Measurements from ENCODE around the gene TBCA.

TBCA gene

DNA sequence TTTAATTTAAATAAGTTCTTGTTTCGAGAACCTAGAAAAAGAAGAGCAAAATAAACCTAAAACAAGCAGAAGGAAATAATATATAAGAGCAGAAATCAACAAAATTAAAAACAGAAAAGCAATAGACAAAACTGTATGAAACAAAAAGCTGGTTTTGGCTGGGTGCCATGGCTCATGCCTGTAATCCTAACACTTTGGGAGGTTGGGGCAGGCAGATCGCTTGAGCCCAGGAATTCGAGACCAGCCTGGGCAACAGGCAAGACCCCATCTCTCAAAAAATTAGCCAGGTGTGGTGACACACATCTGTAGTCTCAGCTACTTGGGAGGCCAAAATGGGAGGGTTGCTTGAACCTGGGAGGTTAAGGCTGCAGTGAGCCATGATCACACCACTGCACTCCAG is 78.4 kb downstream of the TBCA start:
- H3K36me3 Mint-ChIP-seq = peaks cover 37% of the 10 kb centered on the region
- no peaks in the 10 kb centered on the region for H3K9me3 Mint-ChIP-seq
- no peak overlapping the region for H3K27ac Mint-ChIP-seq
- no peak overlapping the region for H3K4me3 Mint-ChIP-seq
- H3K27me3 Mint-ChIP-seq = no peaks in the 10 kb centered on the region
- H3K4me1 Mint-ChIP-seq = peaks cover 51% of the 10 kb centered on the region

DNA sequence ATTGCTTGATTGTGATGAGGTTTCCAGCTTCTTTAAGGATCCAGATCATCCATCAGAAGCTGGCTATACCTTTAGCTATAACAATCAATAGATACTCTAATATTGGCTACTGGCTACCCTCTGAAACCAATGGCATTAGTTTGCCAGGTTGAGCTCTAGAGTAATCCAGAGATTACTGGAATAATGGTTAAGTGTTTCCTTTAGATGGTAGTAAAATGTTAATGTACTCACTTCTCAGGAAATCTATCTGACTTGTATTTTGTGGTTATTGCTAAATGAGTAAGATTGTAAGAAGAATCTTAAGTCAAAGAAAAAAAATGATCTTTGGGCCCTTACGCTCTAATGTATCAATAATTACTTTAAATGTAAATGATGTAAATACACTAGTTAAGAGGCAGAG is 80.0 kb downstream of the TBCA start:
- Mint-ChIP-seq H3K9me3 (no peaks in the 10 kb centered on the region), H3K4me3 (no peak overlapping the region), H3K27me3 (no peaks in the 10 kb centered on the region), H3K27ac (no peak overlapping the region), H3K4me1 (peaks cover 47% of the 10 kb centered on the region), H3K36me3 (peaks cover 30% of the 10 kb centered on the region)

DNA sequence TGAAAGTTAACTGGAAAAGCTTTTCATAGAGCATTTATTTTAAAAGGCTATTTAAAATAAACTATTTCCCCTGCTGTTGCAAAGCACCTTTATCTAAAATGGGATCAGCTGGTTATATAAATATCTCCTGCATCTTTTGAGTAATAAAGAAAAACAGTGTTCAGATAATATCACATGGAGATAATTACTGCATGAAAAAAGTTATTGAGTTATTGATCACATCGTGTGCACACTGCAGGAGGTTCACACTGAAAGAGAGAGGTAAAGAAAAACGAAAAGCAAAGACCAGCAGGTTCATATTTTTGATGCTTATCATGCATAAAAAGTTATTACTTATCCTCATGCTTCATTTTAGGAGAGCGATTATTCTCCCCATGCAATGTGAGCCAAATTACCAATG is 82.2 kb downstream of the TBCA start:
- no peak overlapping the region for H3K4me3 Mint-ChIP-seq
- peaks cover 31% of the 10 kb centered on the region for H3K4me1 Mint-ChIP-seq
- peaks cover 28% of the 10 kb centered on the region for H3K36me3 Mint-ChIP-seq
- no peaks in the 10 kb centered on the region for H3K27me3 Mint-ChIP-seq
- no peaks in the 10 kb centered on the region for H3K9me3 Mint-ChIP-seq
- no peak overlapping the region for H3K27ac Mint-ChIP-seq

DNA sequence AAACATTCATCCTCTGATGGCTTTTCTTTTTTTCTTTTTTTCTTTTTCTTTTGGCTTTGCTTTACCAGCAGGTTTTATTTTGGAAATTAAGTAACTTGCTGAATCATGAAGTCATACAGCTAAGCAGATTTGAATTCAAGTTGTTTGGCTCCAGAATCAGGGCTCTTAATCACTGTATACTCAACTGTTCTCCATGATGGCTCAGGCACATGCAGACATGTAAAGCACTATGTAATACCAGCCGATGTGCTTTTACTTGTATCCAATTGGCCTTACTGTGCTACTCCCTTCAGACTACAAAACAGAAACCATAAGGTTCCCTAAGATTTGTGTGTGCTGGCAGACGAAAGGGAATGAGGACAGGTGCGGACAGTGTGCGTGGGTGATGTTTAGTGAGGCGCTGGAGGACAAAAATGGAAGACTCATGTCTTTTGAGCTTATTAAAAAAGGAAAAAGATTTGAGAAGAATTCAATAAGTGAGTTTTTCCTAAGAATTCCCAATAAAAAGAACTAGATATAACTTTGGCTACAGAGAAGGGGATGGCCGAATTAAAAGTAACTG is 92.9 kb downstream of the TBCA start:
- H3K27ac Mint-ChIP-seq = no peak overlapping the region
- peaks cover 4% of the 10 kb centered on the region for H3K9me3 Mint-ChIP-seq
- H3K27me3 Mint-ChIP-seq = peaks cover 8% of the 10 kb centered on the region
- no peak overlapping the region for H3K4me3 Mint-ChIP-seq
- H3K4me1 Mint-ChIP-seq = no peaks in the 10 kb centered on the region
- H3K36me3 Mint-ChIP-seq = peaks cover 6% of the 10 kb centered on the region

DNA sequence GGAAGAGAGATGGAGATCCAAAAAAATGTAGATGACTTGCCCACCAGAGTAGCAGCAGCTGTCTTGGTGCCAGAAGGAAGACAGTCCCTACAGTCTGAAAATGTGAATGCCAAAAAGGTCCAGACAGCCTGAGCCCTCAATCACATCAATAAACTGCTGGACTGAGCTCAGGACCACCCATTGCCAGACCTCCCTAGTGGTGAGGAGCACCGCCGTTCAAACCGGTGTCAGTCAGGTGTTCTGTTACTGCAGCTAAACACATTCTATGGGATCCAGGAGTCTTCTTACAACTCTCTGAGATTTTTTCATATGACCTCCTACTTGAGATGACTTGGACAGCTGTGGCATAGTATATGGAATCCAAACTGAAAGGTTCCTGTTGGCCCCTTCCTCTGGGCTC is 105.6 kb downstream of the TBCA start:
- peaks cover 11% of the 10 kb centered on the region for H3K9me3 Mint-ChIP-seq
- H3K36me3 Mint-ChIP-seq = no peaks in the 10 kb centered on the region
- peaks cover 14% of the 10 kb centered on the region for H3K27me3 Mint-ChIP-seq
- no peak overlapping the region for H3K27ac Mint-ChIP-seq
- no peaks in the 10 kb centered on the region for H3K4me1 Mint-ChIP-seq
- no peak overlapping the region for H3K4me3 Mint-ChIP-seq

DNA sequence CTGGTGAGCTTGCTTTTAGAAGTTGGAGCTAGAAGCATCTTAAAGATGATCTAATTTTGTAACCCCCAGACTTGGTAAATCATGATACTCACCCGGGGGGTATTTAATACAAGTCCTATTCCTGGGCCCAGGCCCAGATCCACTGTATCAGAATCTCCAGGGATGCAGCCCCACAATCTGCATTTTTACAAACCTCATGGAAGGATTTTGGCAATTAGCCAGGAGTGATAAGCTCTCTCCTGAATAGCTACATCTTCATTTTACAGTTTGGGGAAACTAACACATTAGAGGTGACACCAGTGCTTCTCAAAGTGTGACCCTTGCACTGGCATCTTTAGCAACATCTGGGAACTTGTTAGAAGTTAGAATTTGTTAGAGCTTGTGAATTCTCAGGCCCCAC is 106.5 kb downstream of the TBCA start:
- peaks cover 6% of the 10 kb centered on the region for H3K9me3 Mint-ChIP-seq
- H3K27me3 Mint-ChIP-seq = peaks cover 13% of the 10 kb centered on the region
- no peaks in the 10 kb centered on the region for H3K36me3 Mint-ChIP-seq
- no peak overlapping the region for H3K27ac Mint-ChIP-seq
- H3K4me3 Mint-ChIP-seq = no peak overlapping the region
- no peaks in the 10 kb centered on the region for H3K4me1 Mint-ChIP-seq

DNA sequence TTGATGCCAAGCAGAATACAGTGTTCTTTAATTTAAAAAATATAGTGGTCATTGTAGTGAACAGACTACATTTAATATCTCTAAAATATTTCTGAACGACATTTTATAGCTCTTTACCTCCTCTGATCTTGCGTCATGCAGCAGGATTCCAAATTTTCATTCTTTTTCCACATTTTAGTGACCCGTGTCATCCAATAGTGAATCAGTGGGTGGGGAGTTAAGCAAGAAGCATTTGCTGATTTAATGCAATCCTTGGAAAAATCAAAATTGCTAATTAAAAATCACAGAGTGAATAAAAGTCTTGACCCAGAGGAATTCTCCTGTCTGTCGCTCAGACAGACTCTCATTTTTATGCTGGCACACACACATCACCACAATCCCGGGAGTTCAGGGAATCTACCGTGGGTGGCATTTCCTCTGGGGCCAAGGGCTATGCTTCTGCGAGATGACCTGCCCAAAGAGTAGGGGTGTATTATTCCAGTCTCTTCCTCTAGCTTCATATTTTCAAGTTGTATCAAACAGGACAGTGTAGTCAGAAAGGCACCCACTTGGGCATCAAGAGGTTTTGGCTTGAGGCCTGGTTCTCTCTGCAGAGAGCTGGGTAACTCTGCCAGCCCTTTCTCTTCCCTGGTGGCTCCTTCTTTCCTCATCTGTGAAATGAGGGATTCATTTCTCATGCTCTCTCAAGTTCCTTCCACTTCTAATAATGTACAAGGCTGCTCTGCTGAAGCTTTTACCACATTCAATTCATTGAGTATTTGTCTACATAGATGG is 112.9 kb downstream of the TBCA start:
- Mint-ChIP-seq H3K27ac (peak overlapping the region; percentile 33), H3K4me3 (no peak overlapping the region), H3K4me1 (peaks cover 3% of the 10 kb centered on the region), H3K27me3 (peaks cover 13% of the 10 kb centered on the region), H3K9me3 (no peaks in the 10 kb centered on the region), H3K36me3 (no peaks in the 10 kb centered on the region)

DNA sequence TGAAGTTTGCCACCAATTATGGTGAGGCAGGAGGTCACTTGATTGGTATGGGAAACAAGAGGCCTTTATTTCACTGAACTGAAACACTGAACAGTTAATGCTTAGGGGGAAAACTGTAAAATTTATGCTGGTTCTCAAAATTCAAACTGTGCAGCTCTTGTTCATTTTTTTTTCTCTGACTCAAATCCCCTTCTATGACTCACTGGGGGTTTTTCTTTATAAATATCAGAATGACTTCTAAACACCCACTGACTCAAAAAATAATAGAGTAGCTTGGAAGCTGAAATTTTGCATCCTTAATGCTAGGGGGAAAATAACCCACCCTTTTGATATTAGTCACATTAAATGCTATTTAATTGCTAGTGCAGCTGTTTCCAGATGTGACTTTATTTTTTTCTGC is 113.5 kb downstream of the TBCA start:
- H3K27me3 Mint-ChIP-seq = peaks cover 15% of the 10 kb centered on the region
- no peak overlapping the region for H3K27ac Mint-ChIP-seq
- H3K4me3 Mint-ChIP-seq = no peak overlapping the region
- peaks cover 3% of the 10 kb centered on the region for H3K4me1 Mint-ChIP-seq
- no peaks in the 10 kb centered on the region for H3K36me3 Mint-ChIP-seq
- no peaks in the 10 kb centered on the region for H3K9me3 Mint-ChIP-seq

DNA sequence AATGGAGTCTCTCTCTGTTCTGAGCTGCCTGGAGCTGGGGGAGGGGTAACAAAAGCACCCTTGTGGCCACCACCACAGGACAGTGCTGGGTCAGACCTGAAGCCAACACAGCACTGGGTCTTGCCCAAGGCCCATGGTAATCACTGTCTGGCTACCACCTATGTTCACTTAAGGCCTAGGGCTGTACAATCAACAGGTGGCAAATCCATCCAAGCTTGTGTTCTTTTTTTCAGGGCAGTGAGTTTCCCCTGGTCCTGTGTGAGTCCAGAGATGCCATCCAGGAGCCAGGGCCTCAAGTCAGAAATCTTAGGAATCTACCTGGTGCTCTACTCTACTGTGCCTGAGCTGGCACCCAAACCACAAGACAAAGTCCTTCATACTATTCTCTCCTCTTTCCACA is 117.5 kb downstream of the TBCA start:
- H3K4me3 Mint-ChIP-seq = no peak overlapping the region
- no peak overlapping the region for H3K27ac Mint-ChIP-seq
- no peaks in the 10 kb centered on the region for H3K9me3 Mint-ChIP-seq
- H3K36me3 Mint-ChIP-seq = no peaks in the 10 kb centered on the region
- peaks cover 27% of the 10 kb centered on the region for H3K27me3 Mint-ChIP-seq
- H3K4me1 Mint-ChIP-seq = peaks cover 3% of the 10 kb centered on the region

DNA sequence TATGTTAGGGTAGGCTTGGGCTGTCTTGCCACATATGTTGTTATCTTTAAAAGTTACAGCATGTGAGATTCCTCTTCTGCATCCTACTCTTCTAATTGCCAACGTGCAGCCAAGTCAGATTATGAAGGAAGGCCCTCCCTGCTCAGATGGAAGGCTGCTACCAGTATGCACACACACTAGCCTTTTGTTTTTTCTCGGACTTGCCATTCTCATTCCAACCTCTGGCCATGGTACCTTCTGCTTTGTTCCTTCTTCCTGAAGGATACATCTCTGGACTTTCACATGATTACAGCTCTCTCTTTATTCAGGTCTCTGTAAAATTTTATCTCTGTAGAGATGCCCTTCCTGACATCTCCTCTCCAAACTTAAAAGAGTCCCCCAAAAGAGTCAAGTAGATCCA is 124.8 kb downstream of the TBCA start:
- no peak overlapping the region for H3K4me3 Mint-ChIP-seq
- H3K4me1 Mint-ChIP-seq = no peaks in the 10 kb centered on the region
- H3K36me3 Mint-ChIP-seq = no peaks in the 10 kb centered on the region
- H3K27ac Mint-ChIP-seq = no peak overlapping the region
- H3K9me3 Mint-ChIP-seq = no peaks in the 10 kb centered on the region
- peaks cover 49% of the 10 kb centered on the region for H3K27me3 Mint-ChIP-seq

DNA sequence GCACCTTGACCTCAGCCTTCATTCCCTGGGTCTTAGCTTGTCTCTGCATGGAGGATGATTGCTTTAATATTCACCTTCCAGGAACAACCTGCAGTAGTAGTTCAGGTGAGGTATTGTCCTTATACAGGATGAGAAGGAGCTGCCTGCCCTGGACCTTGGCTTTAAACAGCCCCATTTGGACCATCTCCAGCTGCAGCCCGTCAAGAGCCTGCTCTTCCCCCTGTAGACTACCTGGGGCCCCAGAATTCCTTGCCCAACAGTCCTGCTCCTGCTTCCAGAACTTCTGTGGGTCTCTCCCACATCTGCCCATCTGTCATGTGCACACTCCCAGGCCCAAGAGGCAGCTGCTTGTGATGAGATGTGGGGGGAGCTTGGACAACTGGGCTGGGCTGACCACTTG is 125.5 kb downstream of the TBCA start:
- H3K9me3 Mint-ChIP-seq = no peaks in the 10 kb centered on the region
- no peaks in the 10 kb centered on the region for H3K36me3 Mint-ChIP-seq
- H3K4me3 Mint-ChIP-seq = no peak overlapping the region
- H3K27ac Mint-ChIP-seq = no peak overlapping the region
- H3K4me1 Mint-ChIP-seq = no peaks in the 10 kb centered on the region
- peaks cover 54% of the 10 kb centered on the region for H3K27me3 Mint-ChIP-seq

DNA sequence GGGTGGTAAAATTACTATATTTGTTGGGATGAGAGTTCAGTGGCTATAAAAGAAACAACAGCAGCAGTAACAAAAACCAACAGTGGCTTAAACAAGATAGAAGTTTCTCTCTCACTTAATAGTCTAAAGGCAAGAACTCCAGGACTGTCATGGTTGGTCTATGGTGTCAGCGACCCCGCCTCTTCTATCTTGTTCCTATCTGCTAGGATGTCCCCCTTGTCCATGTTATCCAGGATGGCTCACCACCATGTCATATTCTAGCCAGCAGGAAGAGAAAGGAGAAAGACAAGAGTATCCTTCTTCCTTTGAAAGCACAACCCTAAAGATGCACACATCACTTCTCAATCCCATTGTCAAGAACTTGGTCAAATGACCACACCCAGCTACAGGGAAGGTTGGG is 126.4 kb downstream of the TBCA start:
- H3K27me3 Mint-ChIP-seq = peaks cover 55% of the 10 kb centered on the region
- H3K9me3 Mint-ChIP-seq = no peaks in the 10 kb centered on the region
- no peak overlapping the region for H3K4me3 Mint-ChIP-seq
- no peak overlapping the region for H3K27ac Mint-ChIP-seq
- no peaks in the 10 kb centered on the region for H3K36me3 Mint-ChIP-seq
- peaks cover 3% of the 10 kb centered on the region for H3K4me1 Mint-ChIP-seq

DNA sequence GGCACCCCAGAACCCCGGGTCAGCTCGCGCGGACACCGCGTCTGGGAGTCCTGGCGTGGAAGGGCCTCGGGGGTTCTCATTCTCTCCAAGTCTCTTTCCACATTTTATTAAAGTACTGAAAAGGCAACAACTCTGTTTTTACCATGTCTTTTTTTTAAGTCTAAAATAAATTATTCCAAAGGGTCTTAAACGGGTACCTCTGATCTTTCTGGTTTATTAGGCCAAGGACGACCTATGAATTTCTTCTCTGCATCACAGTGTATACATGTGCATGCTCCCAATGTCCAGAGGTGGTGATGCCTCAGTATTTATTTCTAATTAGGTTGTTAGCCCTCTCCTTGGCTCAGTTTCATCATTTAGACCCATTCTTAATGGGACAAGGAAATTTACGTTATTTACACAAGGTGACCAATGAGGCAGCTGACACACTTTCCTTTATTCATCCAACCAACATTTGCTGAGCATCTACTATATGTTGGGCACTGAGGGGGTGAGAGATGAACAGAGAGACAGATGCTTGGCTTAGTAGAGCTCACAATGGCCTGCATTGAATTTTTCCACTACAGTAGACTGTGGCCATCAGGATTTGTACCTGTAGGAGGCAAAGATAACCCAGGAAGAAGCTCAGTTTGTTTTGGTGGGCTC is 130.0 kb downstream of the TBCA start:
- Mint-ChIP-seq H3K4me1 (peaks cover 17% of the 10 kb centered on the region), H3K27me3 (peaks cover 70% of the 10 kb centered on the region), H3K9me3 (peaks cover 9% of the 10 kb centered on the region), H3K4me3 (peak overlapping the region; percentile 26), H3K36me3 (peaks cover 7% of the 10 kb centered on the region), H3K27ac (no peak overlapping the region)

DNA sequence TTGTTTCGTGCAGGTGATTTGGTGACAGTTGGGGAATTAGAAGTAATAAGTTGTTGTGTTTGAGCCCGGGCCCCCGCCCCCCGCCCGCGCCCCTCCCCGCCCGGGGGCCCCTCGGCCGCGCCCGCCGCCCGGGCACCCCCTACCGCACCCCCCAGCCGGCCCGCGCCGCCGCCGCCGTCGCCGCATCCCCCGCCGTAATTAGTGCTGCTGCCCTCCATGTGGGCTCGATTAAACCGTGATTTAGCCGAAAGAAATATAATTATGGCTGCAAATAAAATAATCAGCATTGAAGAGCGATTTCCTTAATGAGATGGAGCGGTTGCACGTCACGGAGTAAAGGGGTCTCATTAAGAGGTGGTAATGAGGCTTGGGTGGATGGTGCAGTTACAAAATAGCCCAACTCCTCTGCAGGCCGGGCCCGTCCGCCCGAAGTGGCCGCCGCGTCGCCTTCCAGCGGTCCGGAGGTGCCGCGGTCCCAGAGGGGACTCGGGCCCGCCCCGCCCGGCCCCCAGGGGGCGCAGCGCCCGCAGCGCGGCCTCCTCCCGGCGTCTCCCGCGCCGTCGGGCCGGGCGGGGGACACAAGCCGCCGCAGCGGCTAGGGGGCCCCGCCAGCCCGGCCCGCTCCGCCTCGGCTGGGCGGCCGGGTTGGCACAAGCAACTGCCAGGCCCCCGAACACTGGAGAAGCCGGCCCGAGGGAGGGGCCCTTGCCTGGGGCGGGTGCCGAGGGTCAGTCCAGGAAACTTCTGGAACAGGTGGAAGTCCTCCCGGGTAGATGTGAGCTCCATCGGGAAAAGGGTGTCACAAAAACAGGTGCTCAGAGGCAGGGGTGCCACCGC is 130.8 kb downstream of the TBCA start:
- Mint-ChIP-seq H3K27ac (no peak overlapping the region), H3K36me3 (peaks cover 8% of the 10 kb centered on the region), H3K9me3 (peaks cover 9% of the 10 kb centered on the region)

DNA sequence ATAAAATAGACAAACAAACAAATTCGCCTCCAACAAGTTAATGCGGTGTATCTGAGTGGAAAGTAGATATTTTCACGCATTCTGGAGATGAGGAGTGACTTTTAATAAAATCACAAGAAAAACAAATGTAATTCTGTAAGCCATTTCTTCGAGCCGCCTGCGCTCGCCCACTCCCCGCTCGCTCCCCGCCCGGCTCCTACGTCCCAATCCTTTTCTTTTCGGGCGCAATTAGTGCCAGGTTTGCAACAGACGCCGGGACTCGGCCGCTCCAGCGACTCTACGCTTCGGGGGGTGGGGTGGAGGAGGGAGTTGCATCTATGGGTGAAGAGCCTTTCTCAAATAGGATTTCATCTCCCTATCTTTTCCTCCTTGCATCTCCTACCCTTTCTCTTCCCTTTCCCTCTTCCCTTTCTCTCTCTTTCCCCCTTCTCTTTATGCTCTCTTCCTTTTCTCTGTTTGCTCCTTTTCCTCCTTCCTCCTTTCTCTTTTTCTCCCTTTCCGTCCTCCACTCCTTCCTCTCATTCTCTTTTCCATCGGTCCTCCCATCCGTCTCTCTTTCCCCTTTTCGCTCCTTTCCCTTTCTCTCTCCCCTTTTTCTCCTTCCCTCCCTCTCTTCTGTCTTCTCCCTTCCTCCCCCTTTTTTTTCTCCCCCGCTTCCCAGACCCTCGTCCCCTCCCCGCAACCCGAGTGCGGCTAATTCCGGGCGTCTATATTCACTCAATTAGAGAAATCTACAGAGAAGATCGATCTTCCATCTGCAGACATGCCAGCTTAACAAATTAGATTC is 131.6 kb downstream of the TBCA start:
- peaks cover 24% of the 10 kb centered on the region for H3K4me1 Mint-ChIP-seq
- H3K9me3 Mint-ChIP-seq = peaks cover 9% of the 10 kb centered on the region
- peak overlapping the region; percentile 47 for H3K27ac Mint-ChIP-seq
- H3K4me3 Mint-ChIP-seq = peak overlapping the region; percentile 66
- H3K36me3 Mint-ChIP-seq = peaks cover 8% of the 10 kb centered on the region
- peaks cover 72% of the 10 kb centered on the region for H3K27me3 Mint-ChIP-seq

More for the DNA sequence above, 130.8 kb downstream of the TBCA start:
- Mint-ChIP-seq H3K27me3 (peaks cover 74% of the 10 kb centered on the region), H3K4me1 (peaks cover 20% of the 10 kb centered on the region), H3K4me3 (peak overlapping the region; percentile 66)
